Ovary (tissue), 9 donors: Measurements from ENCODE around the gene APBB2. TPM values are rescaled to one million over a fixed set of nuclear protein-coding genes. Genes with fewer than 3 reads are reported as not detected.

ENCODE experiments used
- DNase-seq, 5 donors: peaks; one replicate each; pipeline ENCODE4 v3.0.0-alpha.2; 2019 to 2020
- H3K27ac ChIP-seq, 2 donors: fragments of 200-600 bp; one replicate each; pipeline versions ENCODE4 v1.5.1 to v1.8.0; 2019 to 2022
- H3K27me3 ChIP-seq: fragments of 200-600 bp; one replicate; pipeline ENCODE4 v1.8.0; 2022
- H3K36me3 ChIP-seq: fragments of 200-600 bp; sonication (generic); one replicate; pipeline ENCODE4 v1.5.1; 2019
- H3K4me1 ChIP-seq: one replicate; pipeline ENCODE4 v1.8.1; 2013; ENCODE audit warnings: mild to moderate bottlenecking, moderate library complexity; ENCODE audit not compliant: insufficient read depth
- H3K4me3 ChIP-seq: fragments of 200-600 bp; sonication (generic); one replicate; pipeline ENCODE4 v1.5.1; 2017
- H3K9me3 ChIP-seq, 2 donors: fragments of 200-600 bp in 1 of 2; sonication (generic) in 1 of 2; one replicate each; pipeline versions ENCODE4 v1.5.1 to v1.8.1; 2013 to 2019; ENCODE audit warnings: mild to moderate bottlenecking in 1 of 2, moderate library complexity in 1 of 2
- EP300 ChIP-seq: sonication (generic); formaldehyde crosslinking; IDR thresholded peaks from one replicate; pipeline ENCODE4 v1.6.1; 2017; ENCODE audit warnings: antibody characterized with exemption
- POLR2A ChIP-seq: fragments of 450-650 bp; IDR thresholded peaks from one replicate; pipeline ENCODE4 v1.6.1; 2017; ENCODE audit warnings: antibody characterized with exemption, mild to moderate bottlenecking, moderate library complexity
- WGBS, 3 donors: extraction: QIAGEN DNeasy Blood & Tissue Kit in 1 of 3; methylation state at CpG; one replicate each; pipeline versions ENCODE4 v1.1.5 to v1.1.7; 2013 to 2017; 5-methylcytosine and 5-hydroxymethylcytosine counted together
- intact Hi-C, 4 donors: fragments of 100-400 bp; cut with DNase I; formaldehyde crosslinking; loops; one replicate each; pipeline versions ENCODE4 v1.11.0 to v1.15.1; 2022 to 2023
- polyA plus RNA-seq, 2 donors: library from polyadenylated mRNA; stranded (reverse); fragments of 200-250 nt in 1 of 2; fragments of 350-450 nt in 1 of 2; fragmentation: Illumina TruSeq in 1 of 2; extraction: RNeasy Lipid Tissue Mini Kit (QIAGEN cat#74804) in 1 of 2; gene quantifications; one replicate each; pipeline ENCODE4 v1.2.3, GENCODE V29; 2013 to 2014
- total RNA-seq, 7 donors: library from RNA; depleted of rRNA in 2 of 7; stranded (reverse); fragments of >200 nt in 2 of 7; fragmentation: NEBNext Ultra II Directional in 3 of 7; extraction: Animal tissue kit (Norgen Biotek cat#: 25700) in 3 of 7; gene quantifications; one replicate each; pipeline versions ENCODE4 v1.1.0 to v1.2.4, GENCODE V29; 2016 to 2023
- TF ChIP-seq, protein P1 (sequence below), 3 donors: fragments of 450-650 bp in 2 of 3; fragments of 200-600 bp in 1 of 3; IDR thresholded peaks; one replicate each; pipeline versions ENCODE4 v1.5.1 to v1.8.0; 2016 to 2022; ENCODE audit warnings: antibody characterized with exemption in 3 of 3, mild to moderate bottlenecking in 1 of 3
- donor health status: DM: no; HTN: no; CAD: no; lungs with moderate emphysema.
- donor health status: DM: no; HTN: no; CAD: no.
- donor health status: Bipolar disorder and iron deficiency.
- donor health status: DM: yes; HTN: yes; CAD: no.
- donor health status: DM: no; HTN: no; CAD: no.
- donor health status: DM: yes; HTN: yes; CAD: no.

The APBB2 gene
- total and polyA plus RNA-seq, 9 donors = 30.9 to 163 (median 80.1) TPM

- no peak for DNase-seq
- no peak for TF ChIP-seq POLR2A
- TF ChIP-seq, protein P1, sequence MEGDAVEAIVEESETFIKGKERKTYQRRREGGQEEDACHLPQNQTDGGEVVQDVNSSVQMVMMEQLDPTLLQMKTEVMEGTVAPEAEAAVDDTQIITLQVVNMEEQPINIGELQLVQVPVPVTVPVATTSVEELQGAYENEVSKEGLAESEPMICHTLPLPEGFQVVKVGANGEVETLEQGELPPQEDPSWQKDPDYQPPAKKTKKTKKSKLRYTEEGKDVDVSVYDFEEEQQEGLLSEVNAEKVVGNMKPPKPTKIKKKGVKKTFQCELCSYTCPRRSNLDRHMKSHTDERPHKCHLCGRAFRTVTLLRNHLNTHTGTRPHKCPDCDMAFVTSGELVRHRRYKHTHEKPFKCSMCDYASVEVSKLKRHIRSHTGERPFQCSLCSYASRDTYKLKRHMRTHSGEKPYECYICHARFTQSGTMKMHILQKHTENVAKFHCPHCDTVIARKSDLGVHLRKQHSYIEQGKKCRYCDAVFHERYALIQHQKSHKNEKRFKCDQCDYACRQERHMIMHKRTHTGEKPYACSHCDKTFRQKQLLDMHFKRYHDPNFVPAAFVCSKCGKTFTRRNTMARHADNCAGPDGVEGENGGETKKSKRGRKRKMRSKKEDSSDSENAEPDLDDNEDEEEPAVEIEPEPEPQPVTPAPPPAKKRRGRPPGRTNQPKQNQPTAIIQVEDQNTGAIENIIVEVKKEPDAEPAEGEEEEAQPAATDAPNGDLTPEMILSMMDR (IDR thresholded peaks at IDR 0.05) = no peak
- TF ChIP-seq EP300 = no peak
- intact Hi-C loops = no loop called here
- Histone ChIP-seq H3K4me1 (peaks cover 11% of the 10 kb centered on the region), H3K27ac (no peak overlapping the region), H3K36me3 (no peaks in the 10 kb centered on the region), H3K27me3 (no peaks in the 10 kb centered on the region), H3K9me3 (no peaks in the 10 kb centered on the region), H3K4me3 (peak overlapping the region; percentile 41)
- 55 to 67% (median 57%) methylated on average over 11 of the region's 11 CpGs for WGBS, 3 donors
Measured at GRCh38 chr4:41257906-41258305, 43.6 kb upstream of the APBB2 start.

DNA sequence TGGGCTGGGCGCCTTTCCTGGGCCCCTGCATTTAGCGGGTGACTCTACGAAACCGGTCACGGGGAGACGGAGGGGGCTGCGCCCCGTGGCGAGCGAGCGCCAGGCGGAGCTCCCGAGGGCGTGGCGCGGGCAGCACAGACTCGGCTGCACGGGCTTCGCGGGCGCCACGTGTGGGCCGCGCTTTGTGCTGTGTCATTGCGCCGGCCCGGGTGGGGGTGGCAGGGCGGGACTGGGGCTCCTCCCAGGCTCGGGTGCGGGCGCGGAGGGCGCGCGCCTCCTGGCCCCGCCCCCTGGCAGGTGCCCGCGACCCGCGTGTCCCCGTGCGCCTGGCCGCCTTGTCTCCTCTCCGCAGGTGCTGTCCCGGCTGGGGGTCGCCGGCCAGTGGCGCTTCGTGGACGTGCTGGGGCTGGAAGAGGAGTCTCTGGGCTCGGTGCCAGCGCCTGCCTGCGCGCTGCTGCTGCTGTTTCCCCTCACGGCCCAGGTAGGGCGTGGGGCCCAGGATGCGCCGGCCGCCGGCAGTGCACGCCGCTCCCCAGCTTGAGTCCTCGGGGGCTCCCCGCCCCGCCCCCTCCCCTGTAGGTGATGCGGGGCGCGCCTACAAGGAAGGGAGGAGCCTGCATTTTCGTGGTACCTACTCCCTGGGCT lies 43.0 kb upstream of the APBB2 start:
- Histone ChIP-seq H3K4me3 (peak overlapping the region; percentile 41), H3K4me1 (peaks cover 11% of the 10 kb centered on the region), H3K9me3 (no peaks in the 10 kb centered on the region), H3K36me3 (no peaks in the 10 kb centered on the region), H3K27me3 (no peaks in the 10 kb centered on the region), H3K27ac (no peak overlapping the region)
- no peak for TF ChIP-seq POLR2A
- TF ChIP-seq, protein P1 (IDR thresholded peaks at IDR 0.05) = no peak
- no peak for TF ChIP-seq EP300
- intact Hi-C loops = no loop called here
- DNase-seq = peak; percentile 45 to 70 (median 62)
- 1 to 3% (median 2%) methylated on average over 50 to 69 of the region's 69 CpGs for WGBS, 3 donors

DNA sequence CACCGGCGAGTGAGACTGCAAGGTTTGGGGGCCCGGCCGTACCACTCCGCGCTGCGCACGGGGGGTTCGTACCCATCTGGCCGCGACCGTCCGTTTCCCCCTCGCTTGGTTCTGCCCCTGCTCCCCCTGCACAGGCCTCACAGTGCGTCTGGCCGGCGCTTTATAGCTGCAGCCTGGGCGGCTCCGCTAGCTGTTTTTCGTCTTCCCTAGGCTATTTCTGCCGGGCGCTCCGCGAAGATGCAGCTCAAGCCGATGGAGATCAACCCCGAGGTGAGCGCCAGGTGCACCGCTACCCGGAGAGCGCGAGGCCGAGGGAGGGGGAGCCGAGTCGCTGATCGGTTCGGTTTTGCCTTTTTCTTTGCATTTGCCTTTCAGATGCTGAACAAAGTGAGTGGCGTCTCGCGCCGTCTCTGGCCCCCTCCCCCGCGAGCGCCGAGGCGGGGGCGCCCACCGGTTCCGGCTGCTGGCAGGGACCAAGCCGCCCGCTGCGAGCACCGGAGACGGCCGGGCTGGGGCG lies 42.5 kb upstream of the APBB2 start, which contains the start of gene UCHL1:
Gene UCHL1, plus strand, starts transcription at position 189 of the 517 bp plus-strand sequence. Its CDS starts 49 bp downstream, at position 238.
- WGBS, 3 donors = 0 to 2% (median 1%) methylated on average over 53 to 55 of the region's 55 CpGs
- peak; percentile 68 to 77 (median 74) for DNase-seq
- Histone ChIP-seq H3K27ac (peak within 1 kb of the TSS in 1 of 2 donors; percentile 1), H3K36me3 (no peaks in the 10 kb centered on the region), H3K9me3 (no peaks in the 10 kb centered on the region), H3K4me3 (peak within 1 kb of the TSS; percentile 41), H3K27me3 (no peaks in the 10 kb centered on the region), H3K4me1 (peaks cover 11% of the 10 kb centered on the region)
- no peak for TF ChIP-seq EP300
- TF ChIP-seq POLR2A = peak; percentile 14
- intact Hi-C loops = no loop called here

- Histone ChIP-seq H3K4me1 (peaks cover 11% of the 10 kb centered on the region), H3K27ac (peak overlapping the region in 1 of 2 donors; percentile 1), H3K4me3 (peak overlapping the region; percentile 41), H3K9me3 (no peaks in the 10 kb centered on the region), H3K36me3 (no peaks in the 10 kb centered on the region), H3K27me3 (no peaks in the 10 kb centered on the region)
- no peak for DNase-seq
- WGBS, 3 donors = 19 to 30% (median 22%) methylated on average over 13 of the region's 13 CpGs
- intact Hi-C loops = no loop called here
- TF ChIP-seq, protein P1 (IDR thresholded peaks at IDR 0.05) = no peak
- TF ChIP-seq EP300 (no peak), POLR2A (no peak)
Measured at GRCh38 chr4:41256131-41256739, 41.9 kb upstream of the APBB2 start.

DNA sequence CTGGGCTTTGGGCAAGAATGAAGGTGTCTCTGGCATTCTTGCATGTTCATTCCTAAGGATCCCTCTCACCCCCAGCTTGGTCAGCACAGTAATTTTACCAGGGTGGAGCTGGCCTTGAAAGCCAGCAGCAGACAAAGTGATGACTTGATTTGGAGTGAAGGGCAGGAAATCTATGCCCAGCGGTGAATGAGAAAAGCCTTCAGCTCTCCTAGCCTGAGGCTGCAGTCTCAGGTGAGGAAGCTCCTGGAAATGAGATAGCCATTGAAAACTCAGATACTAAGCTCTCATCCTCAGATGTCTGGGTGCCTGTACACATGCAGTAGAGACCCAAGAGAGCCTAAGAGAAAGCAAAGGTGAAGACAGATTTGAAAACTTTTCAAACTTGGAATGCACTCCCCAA lies 31.6 kb upstream of the APBB2 start:
- no peak for TF ChIP-seq EP300
- TF ChIP-seq, protein P1 (IDR thresholded peaks at IDR 0.05) = no peak
- TF ChIP-seq POLR2A = no peak
- no peak for DNase-seq
- Histone ChIP-seq H3K36me3 (no peaks in the 10 kb centered on the region), H3K9me3 (no peaks in the 10 kb centered on the region), H3K27me3 (no peaks in the 10 kb centered on the region), H3K4me3 (no peak overlapping the region), H3K4me1 (no peaks in the 10 kb centered on the region), H3K27ac (no peak overlapping the region)
- WGBS, 3 donors = 86 to 94% (median 88%) methylated on average over 1 of the region's 1 CpG
- intact Hi-C loops = no loop called here
